Small intestine (tissue), 7 donors: ENCODE data around the gene DCAF8L1. TPM values are rescaled to one million over a fixed set of nuclear protein-coding genes. Genes with fewer than 3 reads are reported as not detected.
A peak's percentile ranks its signal among the peaks of the same experiment; 100 is the strongest.
"Not testable (repeated sequence)": the region's sequence is repeated elsewhere in the genome, so short reads cannot be mapped to it uniquely, and the experiment has no call there.

Experiments
- DNase-seq, 2 donors: peaks; one replicate each; pipeline versions ENCODE4 v3.0.0 to v3.0.0-alpha.2; 2013
- FAIRE-seq: peaks from 2 replicates; lab custom pipeline; 2012; peaks lifted over from hg19 to GRCh38; lab: Jason Lieb, UNC
- H3K27ac ChIP-seq, 3 donors: one replicate each; pipeline ENCODE4 v1.5.1; 2013; ENCODE audit warnings: low read length in 2 of 3, mild to moderate bottlenecking in 2 of 3, control low read depth in 1 of 3, inconsistent platforms in 1 of 3, low read depth in 1 of 3, moderate library complexity in 1 of 3
- H3K27me3 ChIP-seq, 3 donors: one replicate each; pipeline ENCODE4 v1.6.1; 2013; ENCODE audit warnings: low read length in 3 of 3, inconsistent platforms in 1 of 3; ENCODE audit not compliant: control insufficient read depth in 3 of 3, insufficient read depth in 3 of 3
- H3K36me3 ChIP-seq, 3 donors: one replicate each; pipeline ENCODE4 v1.6.1; 2013; ENCODE audit warnings: low read length in 3 of 3, inconsistent platforms in 1 of 3, low read depth in 1 of 3, mild to moderate bottlenecking in 1 of 3, moderate library complexity in 1 of 3; ENCODE audit not compliant: control insufficient read depth in 3 of 3, insufficient read depth in 2 of 3
- H3K4me1 ChIP-seq, 3 donors: one replicate each; pipeline ENCODE4 v1.6.1; 2013; ENCODE audit warnings: low read length in 2 of 3, inconsistent platforms in 1 of 3, low read depth in 1 of 3, mild to moderate bottlenecking in 1 of 3, moderate library complexity in 1 of 3; ENCODE audit not compliant: control insufficient read depth in 3 of 3, insufficient read depth in 2 of 3
- H3K4me3 ChIP-seq, 3 donors: one replicate each; pipeline ENCODE4 v1.5.1; 2013; ENCODE audit warnings: low read length in 3 of 3, control low read depth in 1 of 3, inconsistent platforms in 1 of 3, low read depth in 1 of 3, mild to moderate bottlenecking in 1 of 3, moderate library complexity in 1 of 3
- H3K9me3 ChIP-seq, 2 donors: one replicate each; pipeline ENCODE4 v1.6.1; 2013; ENCODE audit warnings: low read depth in 1 of 2, low read length in 1 of 2; ENCODE audit not compliant: control insufficient read depth in 2 of 2, insufficient read depth in 1 of 2
- WGBS, 3 donors: extraction: QIAGEN DNeasy Blood & Tissue Kit; methylation state at CpG; one replicate each; pipeline ENCODE4 v1.1.7; 2013; 5-methylcytosine and 5-hydroxymethylcytosine counted together
- polyA plus RNA-seq, 4 donors: library from polyadenylated mRNA; stranded (reverse) in 3 of 4; unstranded in 1 of 4; fragments of 200-250 nt in 3 of 4; fragments of 120-200 nt in 1 of 4; gene quantifications; one replicate each; pipeline versions ENCODE4 v1.2.1 to v1.2.3, GENCODE V29; 2013
- donor health status: healthy with polysubstance abuse.
- donor health status: control.
- donor health status: control.
- donor health status: Bipolar disorder and iron deficiency.
- donor health status: healthy.

DCAF8L1 gene
- polyA plus RNA-seq, 4 donors: 0.01 TPM; not detected in 3

GRCh38 chrX:27964432-27964831 is 16.8 kb downstream of the DCAF8L1 start:
- no peak for FAIRE-seq
- Histone ChIP-seq H3K4me3 (no peak overlapping the region), H3K27ac (peak overlapping the region in 1 of 3 donors; percentile 60), H3K9me3 (peaks cover 0 to 11% of the 10 kb centered on the region in 2 donors), H3K36me3 (no peaks in the 10 kb centered on the region), H3K4me1 (no peaks in the 10 kb centered on the region), H3K27me3 (no peaks in the 10 kb centered on the region)
- 13 to 37% (median 15%) methylated on average over 1 of the region's 1 CpG for WGBS, 3 donors
- peak; percentile 26 to 38 for DNase-seq

DNA sequence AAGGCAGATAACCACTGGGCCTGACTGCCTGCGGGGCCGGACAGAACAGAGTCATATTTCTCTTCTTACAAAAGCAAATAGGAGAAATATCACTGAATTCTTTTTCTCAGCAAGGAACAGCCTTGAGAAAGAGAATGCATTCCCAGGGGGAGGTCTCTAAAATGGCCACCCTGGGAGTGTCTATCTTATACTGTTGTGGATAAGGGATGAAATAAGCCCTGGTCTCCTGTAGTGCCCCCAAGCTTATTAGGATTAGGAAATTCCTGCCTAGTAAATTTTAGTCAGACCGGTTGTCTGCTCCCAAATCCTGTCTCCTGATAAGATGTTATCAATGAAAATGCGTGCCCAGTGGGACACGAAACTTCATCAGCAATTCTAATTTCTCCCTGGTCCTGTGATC is 20.8 kb downstream of the DCAF8L1 start:
- H3K4me3 ChIP-seq, H3K27ac ChIP-seq, FAIRE-seq, H3K36me3 ChIP-seq, DNase-seq, H3K4me1 ChIP-seq, H3K27me3 ChIP-seq: not testable (repeated sequence)
- peaks cover 0 to 12% of the 10 kb centered on the region in 2 donors for H3K9me3 ChIP-seq
- WGBS, 3 donors: 89 to 96% (median 93%) methylated on average over 5 of the region's 5 CpGs

GRCh38 chrX:27953171-27953570 is 28.1 kb downstream of the DCAF8L1 start:
- DNase-seq: no peak
- Histone ChIP-seq H3K9me3 (no peaks in the 10 kb centered on the region), H3K4me3 (no peak overlapping the region), H3K4me1 (no peaks in the 10 kb centered on the region), H3K27ac (no peak overlapping the region), H3K36me3 (no peaks in the 10 kb centered on the region), H3K27me3 (no peaks in the 10 kb centered on the region)
- WGBS, 3 donors: 60 to 69% (median 60%) methylated on average over 1 of the region's 1 CpG
- FAIRE-seq: no peak

DNA sequence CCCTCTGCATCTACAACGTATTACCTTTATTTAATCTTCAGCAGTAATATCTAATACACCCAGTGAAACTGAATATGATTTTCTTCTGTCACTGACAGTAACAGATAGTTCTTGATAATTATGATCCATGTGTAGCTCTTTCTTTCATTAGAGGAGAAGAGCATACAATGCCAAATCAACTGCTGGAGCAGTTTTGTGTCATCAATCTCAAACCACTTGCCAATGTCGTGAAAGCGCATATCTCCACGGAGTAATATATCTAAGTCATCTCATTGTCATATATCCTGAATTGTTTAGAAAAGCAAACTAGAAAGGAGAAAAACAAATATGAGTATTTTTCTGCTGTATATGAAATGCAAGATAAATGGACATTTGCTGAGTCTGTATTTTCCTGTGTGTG is 47.9 kb downstream of the DCAF8L1 start:
- FAIRE-seq (no peak), DNase-seq (no peak)
- WGBS, 3 donors: 72 to 85% (median 74%) methylated on average over 4 of the region's 4 CpGs
- Histone ChIP-seq H3K4me1 (no peaks in the 10 kb centered on the region), H3K27ac (no peak overlapping the region), H3K4me3 (no peak overlapping the region), H3K27me3 (no peaks in the 10 kb centered on the region), H3K36me3 (no peaks in the 10 kb centered on the region), H3K9me3 (no peaks in the 10 kb centered on the region)

Other genes with a start within 250 kb of the DCAF8L1 start
- gene MAGEB10, start 173.5 kb downstream of the DCAF8L1 start, polyA plus RNA-seq: not detected